H1 (cell line): ENCODE results near the gene LIMK2. TPM values are rescaled to one million over a fixed set of nuclear protein-coding genes. Genes with fewer than 3 reads are reported as not detected.

Experiments
- CTCF ChIA-PET: fragments of 300-600 bp; sonication (Branson Sonifier 250); formaldehyde crosslinking; loops from one replicate; lab custom pipeline; 2021; ENCODE audit not compliant: partially characterized antibody; lab: Charles Lee
- POLR2A ChIA-PET: fragments of 300-600 bp; sonication (Branson Sonifier 250); formaldehyde crosslinking; loops from one replicate; lab custom pipeline; 2021; ENCODE audit warnings: inconsistent platforms; ENCODE audit not compliant: partially characterized antibody; lab: Charles Lee
- DNase-seq, 2 experiments: peaks; one replicate each; pipeline versions ENCODE4 v3.0.0 to v3.0.0-alpha.2; 2010 to 2022; ENCODE audit warnings: low spot score in 2 of 2, low read depth in 1 of 2, mixed read lengths in 1 of 2
- FAIRE-seq: peaks from 2 replicates; lab custom pipeline; 2011; peaks lifted over from hg19 to GRCh38; lab: Jason Lieb, UNC
- H2AFZ ChIP-seq: 2 replicates; pipeline ENCODE4 v1.8.1; 2012; ENCODE audit warnings: low read length, inconsistent platforms
- H2AK5ac ChIP-seq: 2 replicates; pipeline ENCODE4 v1.6.1; 2013; ENCODE audit warnings: low read depth, low read length
- H2BK120ac ChIP-seq: replicated peaks from 2 replicates; pipeline ENCODE3; 2013; ENCODE audit warnings: low read depth, low read length, inconsistent platforms
- H2BK12ac ChIP-seq: 2 replicates; pipeline ENCODE4 v1.6.1; 2013; ENCODE audit warnings: low read depth, low read length
- H2BK15ac ChIP-seq: 2 replicates; pipeline ENCODE4 v1.6.1; 2013; ENCODE audit warnings: low read length
- H2BK20ac ChIP-seq: 2 replicates; pipeline ENCODE4 v1.6.1; 2013; ENCODE audit warnings: low read length
- H2BK5ac ChIP-seq: 2 replicates; pipeline ENCODE4 v1.6.1; 2013; ENCODE audit warnings: low read depth, low read length
- H3K14ac ChIP-seq: 2 replicates; pipeline ENCODE4 v1.6.1; 2013; ENCODE audit warnings: inconsistent platforms; ENCODE audit not compliant: insufficient read length
- H3K18ac ChIP-seq: 2 replicates; pipeline ENCODE4 v1.6.1; 2013; ENCODE audit warnings: low read length; ENCODE audit errors: extremely low read depth
- H3K23ac ChIP-seq: 2 replicates; pipeline ENCODE4 v1.6.1; 2013; ENCODE audit warnings: inconsistent platforms; ENCODE audit not compliant: insufficient read length
- H3K23me2 ChIP-seq: 2 replicates; pipeline ENCODE4 v1.6.1; 2013; ENCODE audit warnings: low read depth, low read length
- H3K27ac ChIP-seq: 2 replicates; pipeline ENCODE4 v1.6.1; 2011; ENCODE audit warnings: low read depth, low read length, inconsistent platforms
- H3K27me3 ChIP-seq, 4 experiments: replicated peaks in 1 of 4; 1 replicate in 1 of 4; 2 replicates in 3 of 4; pipeline versions ENCODE4 v1.6.1 to v1.8.1; 2011 to 2013; ENCODE audit warnings: low read length in 3 of 4, mild to moderate bottlenecking in 3 of 4, inconsistent platforms in 2 of 4, mixed read lengths in 2 of 4, moderate library complexity in 1 of 4; ENCODE audit not compliant: control insufficient read depth in 3 of 4, insufficient read depth in 3 of 4; ENCODE audit errors: extremely low read depth in 1 of 4
- H3K36me3 ChIP-seq, 4 experiments: 2 replicates each; pipeline versions ENCODE4 v1.6.1 to v1.8.1; 2011 to 2013; ENCODE audit warnings: mild to moderate bottlenecking in 4 of 4, low read length in 3 of 4, moderate library complexity in 2 of 4, control low read depth in 1 of 4, inconsistent platforms in 1 of 4; ENCODE audit not compliant: insufficient read depth in 4 of 4, control insufficient read depth in 2 of 4
- H3K4ac ChIP-seq: replicated peaks from 2 replicates; pipeline ENCODE3; 2013; ENCODE audit warnings: low read length, low read depth, mixed read lengths, inconsistent platforms; ENCODE audit not compliant: insufficient read length
- H3K4me1 ChIP-seq, 4 experiments: replicated peaks in 1 of 4; 1 replicate in 1 of 4; 2 replicates in 3 of 4; pipeline versions ENCODE4 v1.6.1 to v1.8.1; 2011 to 2013; ENCODE audit warnings: low read length in 3 of 4, inconsistent platforms in 2 of 4, mixed read lengths in 1 of 4; ENCODE audit not compliant: insufficient read depth in 4 of 4, control insufficient read depth in 3 of 4
- H3K4me2 ChIP-seq, 2 experiments: 2 replicates each; pipeline versions ENCODE4 v1.6.1 to v1.8.1; 2011 to 2013; ENCODE audit warnings: low read depth in 2 of 2, low read length in 2 of 2, control low read depth in 1 of 2, inconsistent platforms in 1 of 2, mild to moderate bottlenecking in 1 of 2; ENCODE audit not compliant: insufficient read depth in 1 of 2
- H3K4me3 ChIP-seq, 4 experiments: fragments of 200-600, 300-600 bp in 1 of 4; sonication (generic), shearing (Covaris generic), sonication (Bioruptor Twin) in 1 of 4; 2 replicates each; pipeline versions ENCODE4 v1.5.1 to v1.8.1; 2011 to 2016; ENCODE audit warnings: low read length in 4 of 4, low read depth in 3 of 4, control low read depth in 2 of 4, inconsistent platforms in 2 of 4, mild to moderate bottlenecking in 2 of 4, mixed read lengths in 1 of 4, moderate library complexity in 1 of 4; ENCODE audit not compliant: insufficient read depth in 2 of 4; ENCODE audit errors: extremely low read depth in 1 of 4
- H3K56ac ChIP-seq: replicated peaks from 2 replicates; pipeline ENCODE3; 2013; ENCODE audit warnings: low read depth, mild to moderate bottlenecking, mixed read lengths, low read length, inconsistent platforms; ENCODE audit not compliant: insufficient read length
- H3K79me1 ChIP-seq: 2 replicates; pipeline ENCODE4 v1.6.1; 2013; ENCODE audit warnings: low read depth, low read length, control low read depth
- H3K79me2 ChIP-seq, 2 experiments: 2 replicates each; pipeline versions ENCODE4 v1.6.1 to v1.8.1; 2012 to 2013; ENCODE audit warnings: low read length in 2 of 2, mild to moderate bottlenecking in 2 of 2, inconsistent platforms in 1 of 2; ENCODE audit not compliant: insufficient read depth in 2 of 2, control insufficient read depth in 1 of 2
- H3K9ac ChIP-seq, 4 experiments: replicated peaks in 1 of 4; 1 replicate in 1 of 4; 2 replicates in 3 of 4; pipeline versions ENCODE4 v1.6.1 to v1.8.1; 2011 to 2013; ENCODE audit warnings: low read depth in 3 of 4, low read length in 3 of 4, control low read depth in 2 of 4, mild to moderate bottlenecking in 2 of 4, moderate library complexity in 2 of 4, inconsistent platforms in 1 of 4; ENCODE audit errors: extremely low read depth in 1 of 4
- H3K9me3 ChIP-seq, 2 experiments: 2 replicates each; pipeline versions ENCODE4 v1.6.1 to v1.8.1; 2012 to 2013; ENCODE audit warnings: mild to moderate bottlenecking in 2 of 2, moderate library complexity in 2 of 2, control low read depth in 1 of 2, inconsistent platforms in 1 of 2, low read depth in 1 of 2, low read length in 1 of 2, mixed read lengths in 1 of 2; ENCODE audit not compliant: insufficient read depth in 2 of 2
- H4K20me1 ChIP-seq, 2 experiments: replicated peaks in 1 of 2; 2 replicates each; pipeline versions ENCODE3 to v1.8.1; 2011 to 2013; ENCODE audit warnings: inconsistent platforms in 2 of 2, low read length in 2 of 2, mild to moderate bottlenecking in 1 of 2; ENCODE audit not compliant: insufficient read depth in 2 of 2, control insufficient read depth in 1 of 2
- H4K5ac ChIP-seq: 2 replicates; pipeline ENCODE4 v1.6.1; 2013; ENCODE audit warnings: low read length, low read depth, mixed read lengths, inconsistent platforms; ENCODE audit not compliant: insufficient read length
- H4K8ac ChIP-seq: 2 replicates; pipeline ENCODE4 v1.8.0; 2013; ENCODE audit warnings: mild to moderate bottlenecking, moderate library complexity, low read length, inconsistent platforms; ENCODE audit not compliant: insufficient read depth; ENCODE audit errors: extremely low read depth
- H4K91ac ChIP-seq: replicated peaks from 2 replicates; pipeline ENCODE3; 2013; ENCODE audit warnings: low read length, mixed read lengths, inconsistent platforms; ENCODE audit not compliant: insufficient read length
- CREB1 ChIP-seq: IDR thresholded peaks from 2 replicates; pipeline ENCODE4 v1.6.1; 2012; ENCODE audit warnings: inconsistent platforms
- SP4 ChIP-seq: IDR thresholded peaks from 2 replicates; pipeline ENCODE4 v1.6.1; 2012; ENCODE audit warnings: low read length, inconsistent platforms
- WGBS, 2 experiments: shearing (Covaris generic) in 1 of 2; methylation state at CpG; one replicate each; pipeline versions ENCODE4 v1.1.6 to v1.1.7; 2013 to 2015; ENCODE audit warnings: low lambda C conversion rate in 2 of 2, mixed read lengths in 2 of 2, inconsistent platforms in 1 of 2, low coverage in 1 of 2, missing lambda C conversion rate in 1 of 2; ENCODE audit not compliant: insufficient replicate concordance in 2 of 2, insufficient coverage in 1 of 2, insufficient read length in 1 of 2; ENCODE audit errors: extremely low coverage in 1 of 2, missing lambda C conversion rate in 1 of 2; 5-methylcytosine and 5-hydroxymethylcytosine counted together
- polyA plus RNA-seq, 7 experiments: library from polyadenylated mRNA; depleted of rRNA in 3 of 7; stranded (reverse) in 5 of 7; unstranded in 2 of 7; fragments of >200 nt in 5 of 7; fragments of 200-250 nt in 2 of 7; gene quantifications; 1 replicate in 5 of 7; 2 replicates in 1 of 7; 4 replicates in 1 of 7; pipeline versions ENCODE4 v1.2.1 to v1.2.3, GENCODE V29; 2011 to 2013; ENCODE audit warnings: missing spikeins in 2 of 7, mixed read lengths in 2 of 7
- total RNA-seq: library from RNA; stranded (reverse); fragmentation: NEBNext Ultra II Directional; extraction: Animal tissue kit (Norgen Biotek cat#: 25700); gene quantifications from 2 replicates; pipeline ENCODE4 v1.2.1, GENCODE V29; 2021

The LIMK2 gene
- total and polyA plus RNA-seq, 2 of the 8 experiments (the other 6 are each of a cell fraction or from before 2014, with no cell fraction given) = 13.2 to 37.6 TPM

DNA sequence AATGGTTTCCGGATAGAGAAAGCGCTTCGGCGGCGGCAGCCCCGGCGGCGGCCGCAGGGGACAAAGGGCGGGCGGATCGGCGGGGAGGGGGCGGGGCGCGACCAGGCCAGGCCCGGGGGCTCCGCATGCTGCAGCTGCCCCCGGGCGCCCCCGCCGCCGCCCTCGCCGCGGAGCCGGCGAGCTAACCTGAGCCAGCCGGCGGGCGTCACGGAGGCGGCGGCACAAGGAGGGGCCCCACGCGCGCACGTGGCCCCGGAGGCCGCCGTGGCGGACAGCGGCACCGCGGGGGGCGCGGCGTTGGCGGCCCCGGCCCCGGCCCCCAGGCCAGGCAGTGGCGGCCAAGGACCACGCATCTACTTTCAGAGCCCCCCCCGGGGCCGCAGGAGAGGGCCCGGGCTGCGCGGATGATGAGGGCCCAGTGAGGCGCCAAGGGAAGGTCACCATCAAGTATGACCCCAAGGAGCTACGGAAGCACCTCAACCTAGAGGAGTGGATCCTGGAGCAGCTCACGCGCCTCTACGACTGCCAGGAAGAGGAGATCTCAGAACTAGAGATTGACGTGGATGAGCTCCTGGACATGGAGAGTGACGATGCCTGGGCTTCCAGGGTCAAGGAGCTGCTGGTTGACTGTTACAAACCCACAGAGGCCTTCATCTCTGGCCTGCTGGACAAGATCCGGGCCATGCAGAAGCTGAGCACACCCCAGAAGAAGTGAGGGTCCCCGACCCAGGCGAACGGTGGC is 64.5 kb downstream of the LIMK2 start:
- Histone ChIP-seq H2BK120ac (no peak overlapping the region), H4K91ac (no peak overlapping the region), H4K20me1 (peaks cover 3 to 5% of the 10 kb centered on the region in 2 experiments), H4K5ac (no peak overlapping the region), H3K56ac (no peak overlapping the region), H3K79me1 (no peaks in the 10 kb centered on the region), H3K4me2 (no peak overlapping the region), H3K14ac (no peak overlapping the region), H3K18ac (no peak overlapping the region), H2BK20ac (no peak overlapping the region), H3K27ac (no peak overlapping the region), H4K8ac (no peak overlapping the region), H3K9me3 (no peaks in the 10 kb centered on the region), H2AK5ac (no peak overlapping the region), H3K79me2 (no peaks in the 10 kb centered on the region), H3K4me3 (no peak overlapping the region), H2BK15ac (no peak overlapping the region)
- DNase-seq = no peak
- 93% methylated on average over 19 of the region's 69 CpGs; no CpG with 5 or more reads in 1 of the 2 experiments for WGBS, 2 experiments
- TF ChIP-seq CREB1 = no peak
- TF ChIP-seq SP4 = no peak
- TF ChIP-seq, all 59 proteins: peak for 0
- no peak overlapping the region for H3K9ac ChIP-seq
- ChIA-PET CTCF (interaction anchor here (0.6 to 4.8 kb wide), 3 partner anchors 8 to 908 kb away, joined by 4 to 50 read pairs (median 5); no protein-coding TSS in a partner anchor), POLR2A (interaction anchor here (0.6 to 1.2 kb wide), 2 partner anchors 63 to 191 kb away, joined by 5 to 6 read pairs; no protein-coding TSS in a partner anchor)
- H3K36me3 ChIP-seq = peaks cover 15 to 53% (median 25%) of the 10 kb centered on the region in 4 experiments
- H3K23ac ChIP-seq = no peak overlapping the region
- peaks cover 0 to 2% (median 0%) of the 10 kb centered on the region in 4 experiments; a peak in 2 of 7 replicates for H3K4me1 ChIP-seq
- no peak for FAIRE-seq
- no peak overlapping the region for H2BK12ac ChIP-seq
- no peak overlapping the region for H3K4ac ChIP-seq
- H3K27me3 ChIP-seq = no peaks in the 10 kb centered on the region
- no peak overlapping the region for H2AFZ ChIP-seq
- no peak overlapping the region for H2BK5ac ChIP-seq
- no peaks in the 10 kb centered on the region for H3K23me2 ChIP-seq
